HepG2 (cell line): Measurements from ENCODE around the gene HOXC12. TPM values are rescaled to one million over a fixed set of nuclear protein-coding genes. Genes with fewer than 3 reads are reported as not detected.

ENCODE experiments used
- CEBPG ChIP-seq: IDR thresholded peaks from 2 replicates; pipeline ENCODE4 v1.6.1; 2016
- HNRNPLL ChIP-seq: fragments of 200-400 bp; formaldehyde crosslinking; IDR thresholded peaks from 2 replicates; pipeline ENCODE4 v1.6.1; 2017; ENCODE audit warnings: mild to moderate bottlenecking, low read depth, low read length; ENCODE audit not compliant: poor library complexity, severe bottlenecking
- ISL2 ChIP-seq: sonication (generic); formaldehyde crosslinking; IDR thresholded peaks from 2 replicates; pipeline ENCODE4 v1.5.0; 2020; ENCODE audit warnings: missing genetic modification reagents
- MED1 ChIP-seq: sonication (generic); formaldehyde crosslinking; IDR thresholded peaks from 2 replicates; pipeline ENCODE4 v1.4.0; 2020; ENCODE audit warnings: missing genetic modification reagents
- MTA1 ChIP-seq: sonication (generic); formaldehyde crosslinking; IDR thresholded peaks from 2 replicates; pipeline ENCODE4 v1.4.0; 2020; ENCODE audit warnings: missing genetic modification reagents, mild to moderate bottlenecking, borderline replicate concordance
- NFKBIZ ChIP-seq: IDR thresholded peaks from 2 replicates; pipeline ENCODE4 v1.6.1; 2018; ENCODE audit warnings: missing genetic modification reagents, missing compliant biosample characterization
- POLR2AphosphoS5 ChIP-seq: IDR thresholded peaks from 2 replicates; pipeline ENCODE4 v1.6.1; 2012; ENCODE audit warnings: low read depth, low read length
- PTBP1 ChIP-seq: fragments of 200-400 bp; formaldehyde crosslinking; IDR thresholded peaks from 2 replicates; pipeline ENCODE4 v1.6.1; 2018; ENCODE audit warnings: low read length, low read depth; ENCODE audit not compliant: poor library complexity, severe bottlenecking
- TFE3 ChIP-seq: IDR thresholded peaks from 2 replicates; pipeline ENCODE4 v1.6.1; 2016
- THRA ChIP-seq: sonication (generic); formaldehyde crosslinking; IDR thresholded peaks from 2 replicates; pipeline ENCODE4 v1.4.0; 2020; ENCODE audit warnings: missing genetic modification reagents, borderline replicate concordance
- ZBTB7B ChIP-seq: sonication (generic); formaldehyde crosslinking; IDR thresholded peaks from 2 replicates; pipeline ENCODE4 v1.4.0; 2020; ENCODE audit warnings: missing genetic modification reagents
- ZNF101 ChIP-seq: sonication (generic); formaldehyde crosslinking; IDR thresholded peaks from 2 replicates; pipeline ENCODE4 v1.4.0; 2020; ENCODE audit warnings: mild to moderate bottlenecking, low read depth, missing genetic modification reagents, borderline replicate concordance
- ZNF432 ChIP-seq: sonication (generic); formaldehyde crosslinking; IDR thresholded peaks from 2 replicates; pipeline ENCODE4 v1.5.0; 2020; ENCODE audit warnings: missing genetic modification reagents, mild to moderate bottlenecking, borderline replicate concordance
- ZNF687 ChIP-seq: sonication (generic); formaldehyde crosslinking; IDR thresholded peaks from 2 replicates; pipeline ENCODE4 v1.5.1; 2020; ENCODE audit warnings: mild to moderate bottlenecking, missing genetic modification reagents, moderate library complexity
- ZNF776 ChIP-seq: sonication (generic); formaldehyde crosslinking; IDR thresholded peaks from 2 replicates; pipeline ENCODE4 v1.4.0; 2020; ENCODE audit warnings: mild to moderate bottlenecking, missing genetic modification reagents
- ZSCAN20 ChIP-seq: sonication (generic); formaldehyde crosslinking; IDR thresholded peaks from 2 replicates; pipeline ENCODE4 v1.4.0; 2020; ENCODE audit warnings: missing genetic modification reagents, mild to moderate bottlenecking, borderline replicate concordance
- ZSCAN25 ChIP-seq: sonication (generic); formaldehyde crosslinking; IDR thresholded peaks from 2 replicates; pipeline ENCODE4 v1.8.0; 2022; ENCODE audit warnings: mild to moderate bottlenecking, missing genetic modification reagents
- polyA plus RNA-seq, 8 experiments: library from polyadenylated mRNA; depleted of rRNA in 3 of 8; stranded (reverse) in 7 of 8; unstranded in 1 of 8; fragments of >200 nt; fragmentation: Illumina TruSeq in 4 of 8; extraction: Trizol in 4 of 8; gene quantifications; 2 replicates each; pipeline versions ENCODE4 v1.2.1 to v1.2.3, GENCODE V29; 2011 to 2016; ENCODE audit warnings: low read depth in 4 of 8, missing spikeins in 1 of 8, mixed read lengths in 1 of 8; ENCODE audit not compliant: insufficient read depth in 1 of 8
- total RNA-seq, 5 experiments: library from RNA; depleted of rRNA; stranded (reverse); fragments of >200 nt; fragmentation: Illumina TruSeq; extraction: Trizol; gene quantifications; 2 replicates each; pipeline ENCODE4 v1.2.3, GENCODE V29; 2016; ENCODE audit warnings: low read depth in 1 of 5
- TF ChIP-seq, protein P1 (sequence below): IDR thresholded peaks from 2 replicates; pipeline ENCODE4 v1.6.1; 2016; ENCODE audit warnings: missing compliant biosample characterization, missing genetic modification reagents, borderline replicate concordance
- TF ChIP-seq, protein P2 (sequence below): IDR thresholded peaks from 2 replicates; pipeline ENCODE4 v1.6.1; 2018; ENCODE audit warnings: missing genetic modification reagents, mild to moderate bottlenecking, missing compliant biosample characterization

The HOXC12 gene
- total and polyA plus RNA-seq, 2 of the 13 experiments (the other 11 are each of a cell fraction or from before 2014, with no cell fraction given): not detected

DNA sequence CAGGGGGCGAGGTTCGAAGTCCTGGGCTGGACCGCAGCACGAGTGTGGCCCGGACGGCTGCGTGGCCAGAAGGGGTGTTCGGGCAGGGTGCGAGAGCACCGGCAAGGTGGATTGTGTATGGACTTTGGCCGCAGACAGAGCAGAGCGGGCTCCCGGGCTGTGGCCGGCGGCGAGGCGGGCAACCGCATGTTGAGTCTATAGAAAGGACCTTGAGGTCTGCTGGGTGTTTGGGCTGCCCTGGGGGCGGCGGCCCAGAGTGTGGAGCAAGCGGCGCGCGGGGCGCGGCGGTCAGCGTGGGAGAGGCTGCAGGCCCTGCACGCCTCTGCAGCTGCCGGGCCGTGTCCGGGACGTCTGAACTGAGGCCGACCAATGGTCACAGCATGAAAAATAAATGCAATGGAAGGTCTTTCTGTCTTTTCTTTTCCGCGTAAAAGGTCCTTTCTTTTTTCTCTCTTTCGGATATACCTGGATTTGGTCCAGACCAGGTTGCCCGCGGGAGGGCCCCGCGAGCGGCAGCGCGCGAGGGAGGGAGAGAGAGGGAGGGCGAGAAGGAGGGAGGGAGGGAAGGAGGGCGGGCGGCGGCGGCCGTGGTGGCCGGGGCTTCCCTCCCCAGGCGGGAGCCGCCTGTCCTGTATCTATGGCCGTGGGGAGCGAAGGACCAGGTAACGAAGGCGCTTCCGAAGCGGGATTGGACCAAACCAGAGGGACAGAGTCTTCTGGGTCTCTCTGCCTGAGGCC lies 39.7 kb downstream of the HOXC12 start (continued):
- TF ChIP-seq ZNF687 (CRISPR knock-in tag) (peak; percentile 86), THRA (CRISPR knock-in tag) (0 out of 2 replicates have a peak, but pooled peaks have one; percentile 34), ZNF776 (peak; percentile 74; the same call in 1 of the 2 replicates), ZNF432 (no peak), TFE3 (CRISPR knock-in tag) (no peak), MTA1 (CRISPR knock-in tag) (peak; percentile 54; the same call in 1 of the 2 replicates), MED1 (CRISPR knock-in tag) (peak; percentile 39; the same call in 1 of the 2 replicates), ZNF101 (CRISPR knock-in tag) (no peak), POLR2AphosphoS5 (no peak), PTBP1 (no peak), ISL2 (CRISPR knock-in tag) (0 out of 2 replicates have a peak, but pooled peaks have one; percentile 36), ZSCAN25 (CRISPR knock-in tag) (peak; percentile 83), ZBTB7B (CRISPR knock-in tag) (0 out of 2 replicates have a peak, but pooled peaks have one; percentile 33), CEBPG (CRISPR knock-in tag) (0 out of 2 replicates have a peak, but pooled peaks have one; percentile 4), NFKBIZ (CRISPR knock-in tag) (0 out of 2 replicates have a peak, but pooled peaks have one; percentile 38), ZSCAN20 (0 out of 2 replicates have a peak, but pooled peaks have one; percentile 59), HNRNPLL (peak; percentile 44)
- TF ChIP-seq, protein P1, sequence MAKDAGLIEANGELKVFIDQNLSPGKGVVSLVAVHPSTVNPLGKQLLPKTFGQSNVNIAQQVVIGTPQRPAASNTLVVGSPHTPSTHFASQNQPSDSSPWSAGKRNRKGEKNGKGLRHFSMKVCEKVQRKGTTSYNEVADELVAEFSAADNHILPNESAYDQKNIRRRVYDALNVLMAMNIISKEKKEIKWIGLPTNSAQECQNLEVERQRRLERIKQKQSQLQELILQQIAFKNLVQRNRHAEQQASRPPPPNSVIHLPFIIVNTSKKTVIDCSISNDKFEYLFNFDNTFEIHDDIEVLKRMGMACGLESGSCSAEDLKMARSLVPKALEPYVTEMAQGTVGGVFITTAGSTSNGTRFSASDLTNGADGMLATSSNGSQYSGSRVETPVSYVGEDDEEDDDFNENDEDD (CRISPR knock-in tag): peak; percentile 75; the same call in 1 of the 2 replicates
- TF ChIP-seq, protein P2, sequence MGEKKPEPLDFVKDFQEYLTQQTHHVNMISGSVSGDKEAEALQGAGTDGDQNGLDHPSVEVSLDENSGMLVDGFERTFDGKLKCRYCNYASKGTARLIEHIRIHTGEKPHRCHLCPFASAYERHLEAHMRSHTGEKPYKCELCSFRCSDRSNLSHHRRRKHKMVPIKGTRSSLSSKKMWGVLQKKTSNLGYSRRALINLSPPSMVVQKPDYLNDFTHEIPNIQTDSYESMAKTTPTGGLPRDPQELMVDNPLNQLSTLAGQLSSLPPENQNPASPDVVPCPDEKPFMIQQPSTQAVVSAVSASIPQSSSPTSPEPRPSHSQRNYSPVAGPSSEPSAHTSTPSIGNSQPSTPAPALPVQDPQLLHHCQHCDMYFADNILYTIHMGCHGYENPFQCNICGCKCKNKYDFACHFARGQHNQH (CRISPR knock-in tag): peak; percentile 28; the same call in 1 of the 2 replicates
